Fibroblast of mammary gland (primary cell): ENCODE results near the gene CHSY3.

Experiments used
- DNase-seq: peaks from one replicate; pipeline ENCODE4 v3.0.0-alpha.2; 2010; ENCODE audit warnings: low read depth
- H3K4me3 ChIP-seq: 2 replicates; pipeline ENCODE4 v1.5.1; 2011; ENCODE audit warnings: low read depth, mild to moderate bottlenecking, low read length, moderate library complexity; ENCODE audit not compliant: control insufficient read depth
- TF ChIP-seq, protein P1 (sequence below): conservative IDR thresholded peaks from 2 replicates; pipeline ENCODE4 v1.5.1; 2011; ENCODE audit warnings: low read depth, low read length, inconsistent platforms; ENCODE audit not compliant: control insufficient read depth, insufficient read depth

Gene CHSY3

GRCh38 chr5:130141659-130142320 lies 237.5 kb downstream of the CHSY3 start:
- TF ChIP-seq, protein P1, sequence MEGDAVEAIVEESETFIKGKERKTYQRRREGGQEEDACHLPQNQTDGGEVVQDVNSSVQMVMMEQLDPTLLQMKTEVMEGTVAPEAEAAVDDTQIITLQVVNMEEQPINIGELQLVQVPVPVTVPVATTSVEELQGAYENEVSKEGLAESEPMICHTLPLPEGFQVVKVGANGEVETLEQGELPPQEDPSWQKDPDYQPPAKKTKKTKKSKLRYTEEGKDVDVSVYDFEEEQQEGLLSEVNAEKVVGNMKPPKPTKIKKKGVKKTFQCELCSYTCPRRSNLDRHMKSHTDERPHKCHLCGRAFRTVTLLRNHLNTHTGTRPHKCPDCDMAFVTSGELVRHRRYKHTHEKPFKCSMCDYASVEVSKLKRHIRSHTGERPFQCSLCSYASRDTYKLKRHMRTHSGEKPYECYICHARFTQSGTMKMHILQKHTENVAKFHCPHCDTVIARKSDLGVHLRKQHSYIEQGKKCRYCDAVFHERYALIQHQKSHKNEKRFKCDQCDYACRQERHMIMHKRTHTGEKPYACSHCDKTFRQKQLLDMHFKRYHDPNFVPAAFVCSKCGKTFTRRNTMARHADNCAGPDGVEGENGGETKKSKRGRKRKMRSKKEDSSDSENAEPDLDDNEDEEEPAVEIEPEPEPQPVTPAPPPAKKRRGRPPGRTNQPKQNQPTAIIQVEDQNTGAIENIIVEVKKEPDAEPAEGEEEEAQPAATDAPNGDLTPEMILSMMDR: peak; percentile 89
- peak; percentile 56 for DNase-seq
- no peak overlapping the region for H3K4me3 ChIP-seq

- TF ChIP-seq, protein P1: no peak
- no peak overlapping the region for H3K4me3 ChIP-seq
- no peak for DNase-seq
These were observed 247.0 kb downstream of the CHSY3 start for GRCh38 chr5:130151239-130151638.

GRCh38 chr5:130155345-130156011 lies 251.2 kb downstream of the CHSY3 start:
- TF ChIP-seq, protein P1: no peak
- no peak overlapping the region for H3K4me3 ChIP-seq
- DNase-seq: no peak

DNA sequence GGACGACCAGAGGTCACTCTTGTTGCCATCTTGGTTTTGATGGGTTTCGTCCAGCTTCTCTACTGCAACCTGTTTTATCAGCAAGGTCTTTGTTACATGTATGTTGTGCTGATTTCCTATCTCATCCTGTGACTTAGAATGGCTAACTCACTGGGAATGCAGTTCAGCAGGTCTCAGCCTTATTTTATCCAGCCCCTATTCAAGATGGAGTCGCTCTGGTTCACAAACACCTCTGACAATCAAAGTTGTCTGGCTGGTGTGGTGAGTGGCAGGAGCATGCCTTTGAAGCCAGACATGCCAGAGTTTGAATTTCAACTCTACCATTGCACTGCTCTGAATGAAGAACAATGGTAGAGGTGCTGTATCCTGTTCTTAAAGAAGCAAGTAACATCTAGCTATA lies 253.8 kb downstream of the CHSY3 start:
- H3K4me3 ChIP-seq: no peak overlapping the region
- no peak for DNase-seq
- TF ChIP-seq, protein P1: no peak

DNA sequence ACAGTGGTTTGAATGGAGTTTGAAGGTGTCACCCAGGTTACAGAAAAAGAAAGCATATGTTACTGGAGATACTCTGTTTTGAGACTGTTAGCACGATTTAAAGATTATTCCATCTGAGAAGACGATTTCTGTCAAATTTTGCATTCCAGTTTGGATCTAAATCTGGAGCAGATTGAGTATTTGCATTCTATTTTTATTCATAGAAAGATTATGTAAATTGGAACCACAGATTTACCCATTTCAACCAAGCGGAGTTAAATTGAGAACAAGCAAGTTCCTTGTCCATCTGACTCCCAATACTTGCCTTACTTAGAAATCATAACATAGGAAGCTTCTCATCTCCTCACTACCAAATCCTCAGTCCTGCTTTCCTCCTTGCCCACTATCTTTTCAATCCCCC lies 255.7 kb downstream of the CHSY3 start:
- TF ChIP-seq, protein P1: no peak
- no peak overlapping the region for H3K4me3 ChIP-seq
- no peak for DNase-seq

- TF ChIP-seq, protein P1: no peak
- H3K4me3 ChIP-seq: no peak overlapping the region
- peak; percentile 78 for DNase-seq
These were observed 260.7 kb downstream of the CHSY3 start for GRCh38 chr5:130164966-130165365.
